B cell (primary cell): Measurements from ENCODE around the gene NKX2-3. TPM values are rescaled to one million over a fixed set of nuclear protein-coding genes. Genes with fewer than 3 reads are reported as not detected.
A peak's percentile ranks its signal among the peaks of the same experiment; 100 is the strongest.

Source experiments
- ATAC-seq: fragments of 200-7000 bp; cut with Tn5 transposase; one replicate; pipeline ENCODE4 v1.10.0; 2021; ENCODE audit warnings: low read depth, mild to moderate bottlenecking, moderate number of reproducible peaks, moderate library complexity
- CTCF ChIA-PET: fragments of 350-600 bp; sonication (Branson Sonifier 250); formaldehyde crosslinking; loops from one replicate; lab custom pipeline; 2021; ENCODE audit warnings: antibody characterized with exemption, inconsistent platforms; lab: Charles Lee
- POLR2A ChIA-PET: fragments of 350-600 bp; sonication (Branson Sonifier 250); formaldehyde crosslinking; loops from one replicate; lab custom pipeline; 2021; ENCODE audit warnings: antibody characterized with exemption; lab: Charles Lee
- DNase-seq: peaks from one replicate; pipeline ENCODE4 v3.0.0; 2013
- H2AFZ ChIP-seq: 2 replicates; pipeline ENCODE4 v1.6.1; 2012; ENCODE audit warnings: mild to moderate bottlenecking, low read depth, low read length; ENCODE audit not compliant: insufficient read depth, poor library complexity, severe bottlenecking
- H3K27ac ChIP-seq, 2 donors: 1 replicate in 1 of 2; 2 replicates in 1 of 2; pipeline ENCODE4 v1.5.1; 2012 to 2013; ENCODE audit warnings: low read length in 2 of 2, mild to moderate bottlenecking in 2 of 2, moderate library complexity in 1 of 2
- H3K27me3 ChIP-seq, 4 experiments: fragments of 200-600 bp in 1 of 4; sonication (generic) in 1 of 4; replicated peaks in 1 of 4; 1 replicate in 2 of 4; 2 replicates in 2 of 4; pipeline versions ENCODE4 v1.6.1 to v1.7.0; 2013 to 2016; ENCODE audit warnings: low read length in 3 of 4, mild to moderate bottlenecking in 2 of 4, mixed read lengths in 1 of 4, moderate library complexity in 1 of 4; ENCODE audit not compliant: insufficient read depth in 4 of 4, control insufficient read depth in 3 of 4; ENCODE audit errors: control extremely low read depth in 1 of 4
- H3K36me3 ChIP-seq, 2 experiments: replicated peaks in 1 of 2; 1 replicate in 1 of 2; 2 replicates in 1 of 2; pipeline versions ENCODE4 v1.6.1 to v1.7.1; 2013; ENCODE audit warnings: low read length in 1 of 2; ENCODE audit not compliant: insufficient read depth in 2 of 2, control insufficient read depth in 1 of 2; ENCODE audit errors: control extremely low read depth in 1 of 2, extremely low read depth in 1 of 2
- H3K4me1 ChIP-seq, 2 donors: fragments of 200-600 bp in 1 of 2; sonication (generic) in 1 of 2; 1 replicate in 1 of 2; 2 replicates in 1 of 2; pipeline versions ENCODE4 v1.5.1 to v1.6.1; 2013 to 2017; ENCODE audit warnings: low read length in 2 of 2; ENCODE audit not compliant: control insufficient read depth in 2 of 2, insufficient read depth in 2 of 2
- H3K4me2 ChIP-seq: replicated peaks from 2 replicates; pipeline ENCODE3; 2012; ENCODE audit warnings: mild to moderate bottlenecking, low read depth, low read length; ENCODE audit not compliant: poor library complexity, severe bottlenecking
- H3K4me3 ChIP-seq, 5 experiments: fragments of 200-600 bp in 1 of 5; sonication (generic) in 1 of 5; 1 replicate in 3 of 5; 2 replicates in 2 of 5; pipeline versions ENCODE4 v1.5.1 to v1.7.0; 2011 to 2016; ENCODE audit warnings: low read length in 4 of 5, mild to moderate bottlenecking in 4 of 5, low read depth in 2 of 5, control low read depth in 1 of 5, moderate library complexity in 1 of 5; ENCODE audit not compliant: insufficient read depth in 1 of 5; ENCODE audit errors: control extremely low read depth in 1 of 5, extremely low read depth in 1 of 5
- H3K79me2 ChIP-seq: fragments of 200-600 bp; sonication (generic); one replicate; pipeline ENCODE4 v1.6.0; 2016; ENCODE audit warnings: low read length; ENCODE audit not compliant: control insufficient read depth, insufficient read depth
- H3K9ac ChIP-seq: fragments of 200-600 bp; sonication (generic); 2 replicates; pipeline ENCODE4 v1.6.1; 2017; ENCODE audit warnings: mild to moderate bottlenecking, low read length, moderate library complexity
- H3K9me3 ChIP-seq, 3 donors: one replicate each; pipeline versions ENCODE4 v1.6.1 to v1.7.1; 2013; ENCODE audit warnings: low read length in 2 of 3; ENCODE audit not compliant: control insufficient read depth in 2 of 3, insufficient read depth in 1 of 3; ENCODE audit errors: control extremely low read depth in 1 of 3
- H4K20me1 ChIP-seq: 2 replicates; pipeline ENCODE4 v1.6.0; 2012; ENCODE audit warnings: mild to moderate bottlenecking, low read length; ENCODE audit not compliant: insufficient read depth, control insufficient read depth, poor library complexity, severe bottlenecking
- H3K27ac Mint-ChIP-seq: one replicate; pipeline ENCODE4 v1.8.0; 2021; ENCODE audit warnings: mixed read lengths
- H3K27me3 Mint-ChIP-seq: one replicate; pipeline ENCODE4 v1.8.0; 2021; ENCODE audit warnings: mixed read lengths
- H3K4me1 Mint-ChIP-seq: one replicate; pipeline ENCODE4 v1.8.0; 2021; ENCODE audit warnings: mixed read lengths
- H3K4me3 Mint-ChIP-seq: one replicate; pipeline ENCODE4 v1.8.0; 2021; ENCODE audit warnings: mixed read lengths
- H3K9me3 Mint-ChIP-seq: one replicate; pipeline ENCODE4 v1.8.0; 2022; ENCODE audit warnings: mixed read lengths; ENCODE audit not compliant: insufficient read depth
- whole genome bisulfite sequencing: methylation state at CpG from one replicate; pipeline ENCODE4 v1.1.5; 2013; ENCODE audit warnings: missing lambda C conversion rate; ENCODE audit not compliant: insufficient coverage; 5-methylcytosine and 5-hydroxymethylcytosine counted together
- intact Hi-C: fragments of 100-400 bp; cut with micrococcal nuclease; formaldehyde crosslinking; loops from one replicate; pipeline ENCODE4 v1.10.0; 2022
- polyA plus RNA-seq: library from polyadenylated mRNA; depleted of rRNA; stranded (reverse); fragments of >200 nt; gene quantifications from 2 replicates; pipeline ENCODE4 v1.2.3, GENCODE V29; 2012
- total RNA-seq, 2 donors: library from RNA; stranded (reverse); fragments of 120-200 nt in 1 of 2; gene quantifications; 1 replicate in 1 of 2; 2 replicates in 1 of 2; pipeline versions ENCODE4 v1.2.3 to v1.2.4, GENCODE V29; 2013 to 2022
- TF ChIP-seq, protein P1 (sequence below): fragments of 200-600 bp; IDR thresholded peaks from one replicate; pipeline ENCODE4 v1.8.0; 2022; ENCODE audit warnings: antibody characterized with exemption, mild to moderate bottlenecking

The NKX2-3 gene
- total and polyA plus RNA-seq, 2 donors (not counting 1 experiment from before 2014, with no cell fraction given): not detected

GRCh38 chr10:99537086-99537988 lies 4.6 kb downstream of the NKX2-3 start:
- 19% methylated on average over 51 of the region's 64 CpGs for WGBS
- Histone ChIP-seq H3K4me3 (peak overlapping the region in 2 of 5 experiments; percentile 46 to 59), H3K9me3 (peaks cover 0 to 52% (median 10%) of the 10 kb centered on the region in 3 donors), H4K20me1 (no peaks in the 10 kb centered on the region), H3K4me2 (peak overlapping the region; percentile 86), H3K27me3 (peaks cover 0 to 92% (median 72%) of the 10 kb centered on the region in 4 experiments), H3K4me1 (peaks cover 58 to 59% of the 10 kb centered on the region in 2 donors), H3K79me2 (no peaks in the 10 kb centered on the region), H2AFZ (peak overlapping the region; percentile 50), H3K9ac (no peak overlapping the region), H3K27ac (no peak overlapping the region), H3K36me3 (no peaks in the 10 kb centered on the region)
- no peak overlapping the region for H3K27ac Mint-ChIP-seq
- intact Hi-C loops: no loop called here
- TF ChIP-seq, protein P1, sequence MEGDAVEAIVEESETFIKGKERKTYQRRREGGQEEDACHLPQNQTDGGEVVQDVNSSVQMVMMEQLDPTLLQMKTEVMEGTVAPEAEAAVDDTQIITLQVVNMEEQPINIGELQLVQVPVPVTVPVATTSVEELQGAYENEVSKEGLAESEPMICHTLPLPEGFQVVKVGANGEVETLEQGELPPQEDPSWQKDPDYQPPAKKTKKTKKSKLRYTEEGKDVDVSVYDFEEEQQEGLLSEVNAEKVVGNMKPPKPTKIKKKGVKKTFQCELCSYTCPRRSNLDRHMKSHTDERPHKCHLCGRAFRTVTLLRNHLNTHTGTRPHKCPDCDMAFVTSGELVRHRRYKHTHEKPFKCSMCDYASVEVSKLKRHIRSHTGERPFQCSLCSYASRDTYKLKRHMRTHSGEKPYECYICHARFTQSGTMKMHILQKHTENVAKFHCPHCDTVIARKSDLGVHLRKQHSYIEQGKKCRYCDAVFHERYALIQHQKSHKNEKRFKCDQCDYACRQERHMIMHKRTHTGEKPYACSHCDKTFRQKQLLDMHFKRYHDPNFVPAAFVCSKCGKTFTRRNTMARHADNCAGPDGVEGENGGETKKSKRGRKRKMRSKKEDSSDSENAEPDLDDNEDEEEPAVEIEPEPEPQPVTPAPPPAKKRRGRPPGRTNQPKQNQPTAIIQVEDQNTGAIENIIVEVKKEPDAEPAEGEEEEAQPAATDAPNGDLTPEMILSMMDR: no peak
- peak overlapping the region; percentile 86 for H3K4me3 Mint-ChIP-seq
- peaks cover 76% of the 10 kb centered on the region for H3K27me3 Mint-ChIP-seq
- ATAC-seq: no peak
- DNase-seq: no peak
- no peaks in the 10 kb centered on the region for H3K9me3 Mint-ChIP-seq
- ChIA-PET CTCF (interaction anchor here (1.2 to 1.3 kb wide), 2 partner anchors 10 to 64 kb away, joined by 3 read pairs; no protein-coding TSS in a partner anchor), POLR2A (no interaction called here)
- peaks cover 48% of the 10 kb centered on the region for H3K4me1 Mint-ChIP-seq
